MM.1S (cell line): ENCODE data around the gene EFHD2.
"Not testable (repeated sequence)": the region's sequence is repeated elsewhere in the genome, so short reads cannot be mapped to it uniquely, and the experiment has no call there.

ENCODE experiments used
- DNase-seq: peaks from one replicate; pipeline ENCODE4 v3.0.0-alpha.2; 2015
- H2AFZ ChIP-seq: fragments of 300-600 bp; sonication (generic); 2 replicates; pipeline ENCODE4 v1.6.0; 2016; ENCODE audit warnings: antibody characterized with exemption, low read length
- H3F3A ChIP-seq: fragments of 300-600 bp; sonication (generic); 2 replicates; pipeline ENCODE4 v1.6.1; 2016; ENCODE audit warnings: mild to moderate bottlenecking, antibody characterized with exemption, low read length, moderate library complexity, mixed read lengths; ENCODE audit not compliant: insufficient read depth
- H3K27ac ChIP-seq: fragments of 300-600 bp; sonication (generic); 2 replicates; pipeline ENCODE4 v1.5.1; 2016; ENCODE audit warnings: mild to moderate bottlenecking, low read length
- H3K27me3 ChIP-seq: fragments of 300-600 bp; sonication (generic); replicated peaks from 2 replicates; pipeline ENCODE4 v1.6.0; 2016; ENCODE audit warnings: low read length; ENCODE audit not compliant: insufficient read depth
- H3K36me3 ChIP-seq: fragments of 300-600 bp; sonication (generic); replicated peaks from 2 replicates; pipeline ENCODE4 v1.6.1; 2016; ENCODE audit warnings: mild to moderate bottlenecking, low read length, mixed read lengths; ENCODE audit not compliant: insufficient read depth
- H3K4me1 ChIP-seq: fragments of 300-600 bp; sonication (generic); 2 replicates; pipeline ENCODE4 v1.6.1; 2016; ENCODE audit warnings: low read length, mixed read lengths
- H3K4me2 ChIP-seq: fragments of 300-600 bp; sonication (generic); 2 replicates; pipeline ENCODE4 v1.6.0; 2016; ENCODE audit warnings: low read depth, low read length
- H3K4me3 ChIP-seq: fragments of 300-600 bp; sonication (generic); 2 replicates; pipeline ENCODE4 v1.5.1; 2016; ENCODE audit warnings: low read length, mixed read lengths
- H3K79me2 ChIP-seq: fragments of 300-600 bp; sonication (generic); 2 replicates; pipeline ENCODE4 v1.6.1; 2016; ENCODE audit warnings: mixed run types, low read length, mixed read lengths
- H3K9ac ChIP-seq: fragments of 300-600 bp; sonication (generic); 2 replicates; pipeline ENCODE4 v1.6.1; 2016; ENCODE audit warnings: low read length, mixed read lengths
- H3K9me2 ChIP-seq: fragments of 300-600 bp; sonication (generic); replicated peaks from 2 replicates; pipeline ENCODE4 v1.6.1; 2016; ENCODE audit warnings: mild to moderate bottlenecking, low read length, mixed read lengths; ENCODE audit not compliant: insufficient read depth
- H3K9me3 ChIP-seq: fragments of 300-600 bp; sonication (generic); replicated peaks from 2 replicates; pipeline ENCODE4 v1.6.1; 2016; ENCODE audit warnings: mild to moderate bottlenecking, low read length, mixed read lengths; ENCODE audit not compliant: insufficient read depth
- H4K20me1 ChIP-seq: fragments of 300-600 bp; sonication (generic); 2 replicates; pipeline ENCODE4 v1.6.1; 2016; ENCODE audit warnings: mild to moderate bottlenecking, low read length, moderate library complexity, mixed read lengths; ENCODE audit not compliant: insufficient read depth
- CTCF ChIP-seq: fragments of 300-600 bp; sonication (generic); IDR thresholded peaks from 2 replicates; pipeline ENCODE4 v1.5.1; 2016; ENCODE audit warnings: antibody characterized with exemption, low read length, mixed read lengths
- EZH2 ChIP-seq: fragments of 300-600 bp; sonication (generic); optimal IDR thresholded peaks from 2 replicates; pipeline ENCODE3; 2017; ENCODE audit warnings: low read depth, mild to moderate bottlenecking, antibody characterized with exemption, low read length, mixed read lengths
- EZH2phosphoT487 ChIP-seq: fragments of 300-600 bp; sonication (generic); IDR thresholded peaks from 2 replicates; pipeline ENCODE4 v1.6.1; 2018; ENCODE audit warnings: antibody characterized with exemption, low read length

The EFHD2 gene

DNA sequence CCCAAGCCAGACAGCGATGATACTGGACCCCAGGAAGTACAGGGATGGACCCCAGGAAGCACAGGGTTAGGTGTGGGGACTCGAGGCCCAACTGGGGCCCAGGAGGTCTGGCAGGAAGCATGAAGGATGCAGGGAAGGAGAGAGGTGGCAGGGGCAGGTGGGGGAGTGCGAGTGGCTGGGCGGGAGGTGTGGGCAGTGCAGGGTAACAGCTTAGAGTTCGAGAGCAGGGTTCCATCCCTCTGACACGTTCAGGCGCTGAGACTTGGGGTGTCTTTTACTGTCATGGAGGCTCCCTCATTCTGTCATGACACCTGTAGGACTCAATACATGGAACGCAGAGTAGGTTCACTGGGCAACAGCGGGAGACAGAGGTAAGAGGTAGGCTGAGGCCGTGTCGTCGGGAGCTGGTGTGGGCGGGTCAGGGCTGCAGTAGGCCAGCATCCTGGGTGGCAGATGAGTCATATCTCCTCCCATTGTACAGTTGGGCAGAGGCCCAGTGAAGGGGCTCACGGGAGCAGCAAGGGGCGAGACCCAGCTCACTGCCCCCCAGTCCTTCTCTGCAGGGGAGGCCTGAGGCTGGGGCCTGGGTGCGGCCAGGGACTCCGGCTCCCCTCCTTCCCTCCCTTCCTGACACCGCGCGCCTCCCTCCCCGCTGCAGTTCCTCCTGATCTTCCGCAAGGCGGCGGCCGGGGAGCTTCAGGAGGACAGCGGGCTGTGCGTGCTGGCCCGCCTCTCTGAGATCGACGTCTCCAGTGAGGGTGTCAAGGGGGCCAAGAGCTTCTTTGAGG, 17.0 kb downstream of the EFHD2 start:
- Histone ChIP-seq H3K4me3 (no peak overlapping the region), H3K9ac (no peak overlapping the region), H3K36me3 (no peaks in the 10 kb centered on the region), H3K79me2 (no peaks in the 10 kb centered on the region), H2AFZ (no peak overlapping the region), H3K27me3 (no peaks in the 10 kb centered on the region), H3K9me3 (no peaks in the 10 kb centered on the region), H3K4me1 (no peaks in the 10 kb centered on the region), H3K27ac (no peak overlapping the region), H3F3A (no peaks in the 10 kb centered on the region), H4K20me1 (no peaks in the 10 kb centered on the region), H3K9me2 (no peaks in the 10 kb centered on the region), H3K4me2 (no peak overlapping the region)
- no peak for TF ChIP-seq EZH2phosphoT487
- TF ChIP-seq CTCF: no peak
- no peak for TF ChIP-seq EZH2
- no peak for DNase-seq

GRCh38 chr1:15427280-15427666, 17.6 kb downstream of the EFHD2 start:
- DNase-seq: no peak
- H3K4me2 ChIP-seq: no peak overlapping the region
- H3K27ac ChIP-seq: no peak overlapping the region
- H3K36me3 ChIP-seq: no peaks in the 10 kb centered on the region
- no peaks in the 10 kb centered on the region for H3K4me1 ChIP-seq
- no peaks in the 10 kb centered on the region for H3K79me2 ChIP-seq
- no peaks in the 10 kb centered on the region for H4K20me1 ChIP-seq
- no peaks in the 10 kb centered on the region for H3K9me3 ChIP-seq
- no peaks in the 10 kb centered on the region for H3K9me2 ChIP-seq
- TF ChIP-seq EZH2phosphoT487 (no peak), CTCF (no peak), EZH2 (no peak)
- no peak overlapping the region for H3K4me3 ChIP-seq
- no peaks in the 10 kb centered on the region for H3F3A ChIP-seq
- H3K9ac ChIP-seq: no peak overlapping the region
- no peak overlapping the region for H2AFZ ChIP-seq
- H3K27me3 ChIP-seq: no peaks in the 10 kb centered on the region

GRCh38 chr1:15428252-15428651, 18.6 kb downstream of the EFHD2 start:
- not testable (repeated sequence) for H3K27me3 ChIP-seq, H3K36me3 ChIP-seq, H3K79me2 ChIP-seq, H3K4me1 ChIP-seq, H3K9ac ChIP-seq, H3K9me2 ChIP-seq, H4K20me1 ChIP-seq, DNase-seq, H3K4me2 ChIP-seq, H3K27ac ChIP-seq, H3K4me3 ChIP-seq, H2AFZ ChIP-seq, H3K9me3 ChIP-seq, H3F3A ChIP-seq

GRCh38 chr1:15428815-15429435, 19.2 kb downstream of the EFHD2 start:
- H3K9ac ChIP-seq: no peak overlapping the region
- no peaks in the 10 kb centered on the region for H4K20me1 ChIP-seq

More at GRCh38 chr1:15428815-15429435, 19.2 kb downstream of the EFHD2 start:
- Histone ChIP-seq H3K4me2 (no peak overlapping the region), H3K79me2 (no peaks in the 10 kb centered on the region), H3K9me2 (no peaks in the 10 kb centered on the region), H3K27ac (no peak overlapping the region), H3K4me1 (no peaks in the 10 kb centered on the region), H2AFZ (no peak overlapping the region), H3K4me3 (no peak overlapping the region), H3K9me3 (no peaks in the 10 kb centered on the region), H3K27me3 (no peaks in the 10 kb centered on the region), H3K36me3 (no peaks in the 10 kb centered on the region), H3F3A (no peaks in the 10 kb centered on the region)
- no peak for DNase-seq
- TF ChIP-seq EZH2phosphoT487: no peak
